Vagina (tissue), 2 donors: Measurements from ENCODE around the gene CLIC6. TPM values are rescaled to one million over a fixed set of nuclear protein-coding genes. Genes with fewer than 3 reads are reported as not detected.

Experiments used
- DNase-seq, 2 donors: peaks; one replicate each; pipeline ENCODE4 v3.0.0-alpha.2; 2017; ENCODE audit errors: extremely low spot score in 2 of 2
- H3K27ac ChIP-seq: fragments of 200-600 bp; sonication (generic); one replicate; pipeline ENCODE4 v1.5.1; 2019
- H3K27me3 ChIP-seq: fragments of 200-600 bp; sonication (generic); one replicate; pipeline ENCODE4 v1.5.1; 2019
- H3K36me3 ChIP-seq, 2 donors: fragments of 200-600 bp; sonication (generic); one replicate each; pipeline ENCODE4 v1.5.1; 2017 to 2019
- H3K4me1 ChIP-seq: fragments of 200-600 bp; sonication (generic); one replicate; pipeline ENCODE4 v1.5.1; 2019
- H3K4me3 ChIP-seq, 2 donors: fragments of 200-600 bp; sonication (generic); 1 replicate in 1 of 2; 2 replicates in 1 of 2; pipeline ENCODE4 v1.5.1; 2016 to 2019
- H3K9me3 ChIP-seq: fragments of 200-600 bp; sonication (generic); one replicate; pipeline ENCODE4 v1.5.1; 2019
- POLR2A ChIP-seq, 2 donors: fragments of 450-650 bp; IDR thresholded peaks; one replicate each; pipeline ENCODE4 v1.6.1; 2017; ENCODE audit warnings: antibody characterized with exemption in 2 of 2, mild to moderate bottlenecking in 2 of 2, moderate library complexity in 2 of 2
- POLR2AphosphoS5 ChIP-seq, 2 donors: sonication (generic); formaldehyde crosslinking; IDR thresholded peaks; one replicate each; pipeline ENCODE4 v1.9.0; 2017; ENCODE audit warnings: antibody characterized with exemption in 2 of 2, mild to moderate bottlenecking in 2 of 2, low read depth in 1 of 2; ENCODE audit not compliant: insufficient read depth in 1 of 2
- intact Hi-C: fragments of 100-400 bp; cut with DNase I; formaldehyde crosslinking; loops from one replicate; pipeline ENCODE4 v1.15.1; 2023
- total RNA-seq: library from RNA; depleted of rRNA; stranded (reverse); fragments of >200 nt; gene quantifications from one replicate; pipeline ENCODE4 v1.2.3, GENCODE V29; 2016
- TF ChIP-seq, protein P1 (sequence below), 3 experiments: fragments of 450-650 bp in 2 of 3; fragments of 200-600 bp in 1 of 3; sonication (generic) in 1 of 3; IDR thresholded peaks; one replicate each; pipeline ENCODE4 v1.5.1; 2017 to 2019; ENCODE audit warnings: antibody characterized with exemption in 3 of 3, mild to moderate bottlenecking in 2 of 3, moderate library complexity in 2 of 3

The CLIC6 gene
- total RNA-seq, 1 donor from 2014 or later = 8.3 TPM

DNA sequence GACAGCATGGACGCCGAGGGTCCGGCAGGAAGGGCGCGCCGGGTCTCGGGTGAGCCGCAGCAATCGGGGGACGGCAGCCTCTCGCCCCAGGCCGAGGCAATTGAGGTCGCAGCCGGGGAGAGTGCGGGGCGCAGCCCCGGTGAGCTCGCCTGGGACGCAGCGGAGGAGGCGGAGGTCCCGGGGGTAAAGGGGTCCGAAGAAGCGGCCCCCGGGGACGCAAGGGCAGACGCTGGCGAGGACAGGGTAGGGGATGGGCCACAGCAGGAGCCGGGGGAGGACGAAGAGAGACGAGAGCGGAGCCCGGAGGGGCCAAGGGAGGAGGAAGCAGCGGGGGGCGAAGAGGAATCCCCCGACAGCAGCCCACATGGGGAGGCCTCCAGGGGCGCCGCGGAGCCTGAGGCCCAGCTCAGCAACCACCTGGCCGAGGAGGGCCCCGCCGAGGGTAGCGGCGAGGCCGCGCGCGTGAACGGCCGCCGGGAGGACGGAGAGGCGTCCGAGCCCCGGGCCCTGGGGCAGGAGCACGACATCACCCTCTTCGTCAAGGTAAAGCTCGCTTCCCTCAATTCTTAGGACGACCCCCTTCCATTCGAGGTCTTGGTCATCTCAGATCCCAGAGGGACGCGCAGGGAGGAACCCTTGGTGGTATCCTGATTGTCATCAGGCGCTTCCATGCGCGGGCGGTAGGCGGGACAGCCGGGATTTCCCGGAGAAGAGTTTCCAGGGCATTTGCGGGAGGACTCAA lies 1.6 kb downstream of the CLIC6 start:
- peaks cover 22% of the 10 kb centered on the region for H3K4me1 ChIP-seq
- H3K36me3 ChIP-seq = no peaks in the 10 kb centered on the region
- H3K27ac ChIP-seq = peak overlapping the region; percentile 76
- intact Hi-C loops = no loop called here
- TF ChIP-seq POLR2A (IDR thresholded peaks at IDR 0.05) (no peak), POLR2AphosphoS5 (IDR thresholded peaks at IDR 0.05; ENCODE audit: insufficient read depth in 1 of 2, low read depth in 1 of 2) (peak in 1 of 2 donors; percentile 25)
- TF ChIP-seq, protein P1, sequence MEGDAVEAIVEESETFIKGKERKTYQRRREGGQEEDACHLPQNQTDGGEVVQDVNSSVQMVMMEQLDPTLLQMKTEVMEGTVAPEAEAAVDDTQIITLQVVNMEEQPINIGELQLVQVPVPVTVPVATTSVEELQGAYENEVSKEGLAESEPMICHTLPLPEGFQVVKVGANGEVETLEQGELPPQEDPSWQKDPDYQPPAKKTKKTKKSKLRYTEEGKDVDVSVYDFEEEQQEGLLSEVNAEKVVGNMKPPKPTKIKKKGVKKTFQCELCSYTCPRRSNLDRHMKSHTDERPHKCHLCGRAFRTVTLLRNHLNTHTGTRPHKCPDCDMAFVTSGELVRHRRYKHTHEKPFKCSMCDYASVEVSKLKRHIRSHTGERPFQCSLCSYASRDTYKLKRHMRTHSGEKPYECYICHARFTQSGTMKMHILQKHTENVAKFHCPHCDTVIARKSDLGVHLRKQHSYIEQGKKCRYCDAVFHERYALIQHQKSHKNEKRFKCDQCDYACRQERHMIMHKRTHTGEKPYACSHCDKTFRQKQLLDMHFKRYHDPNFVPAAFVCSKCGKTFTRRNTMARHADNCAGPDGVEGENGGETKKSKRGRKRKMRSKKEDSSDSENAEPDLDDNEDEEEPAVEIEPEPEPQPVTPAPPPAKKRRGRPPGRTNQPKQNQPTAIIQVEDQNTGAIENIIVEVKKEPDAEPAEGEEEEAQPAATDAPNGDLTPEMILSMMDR (IDR thresholded peaks at IDR 0.05) = no peak
- peaks cover 8% of the 10 kb centered on the region for H3K27me3 ChIP-seq
- peak overlapping the region; percentile 53 to 62 for H3K4me3 ChIP-seq
- no peak for DNase-seq
- H3K9me3 ChIP-seq = no peaks in the 10 kb centered on the region

DNA sequence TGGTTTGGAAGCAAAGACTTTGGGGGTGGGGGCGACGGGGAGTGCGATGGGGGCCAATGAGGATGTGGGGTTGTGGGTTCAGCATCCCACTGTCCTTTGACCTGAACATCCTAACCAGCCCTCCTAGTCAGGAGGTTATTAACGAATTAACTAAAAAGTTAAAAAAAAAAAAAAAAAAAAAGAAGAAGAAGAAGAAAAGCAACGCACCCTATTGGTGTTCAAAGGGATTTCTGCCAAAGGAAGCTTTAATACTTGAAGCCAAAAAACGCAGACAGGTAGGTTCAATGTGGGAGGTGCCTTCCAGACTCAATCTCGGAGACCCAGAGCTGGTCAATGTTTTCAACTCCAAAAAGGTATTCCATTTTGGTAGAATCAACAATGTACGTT lies 2.2 kb downstream of the CLIC6 start:
- H3K9me3 ChIP-seq = no peaks in the 10 kb centered on the region
- TF ChIP-seq, protein P1 (IDR thresholded peaks at IDR 0.05) = no peak
- no peak for TF ChIP-seq POLR2AphosphoS5 (IDR thresholded peaks at IDR 0.05; ENCODE audit: insufficient read depth in 1 of 2, low read depth in 1 of 2)
- TF ChIP-seq POLR2A (IDR thresholded peaks at IDR 0.05) = no peak
- H3K36me3 ChIP-seq = no peaks in the 10 kb centered on the region
- DNase-seq = no peak
- H3K27ac ChIP-seq = peak overlapping the region; percentile 76
- intact Hi-C loops = no loop called here
- peak overlapping the region; percentile 53 to 62 for H3K4me3 ChIP-seq
- peaks cover 8% of the 10 kb centered on the region for H3K27me3 ChIP-seq
- peaks cover 22% of the 10 kb centered on the region for H3K4me1 ChIP-seq

DNA sequence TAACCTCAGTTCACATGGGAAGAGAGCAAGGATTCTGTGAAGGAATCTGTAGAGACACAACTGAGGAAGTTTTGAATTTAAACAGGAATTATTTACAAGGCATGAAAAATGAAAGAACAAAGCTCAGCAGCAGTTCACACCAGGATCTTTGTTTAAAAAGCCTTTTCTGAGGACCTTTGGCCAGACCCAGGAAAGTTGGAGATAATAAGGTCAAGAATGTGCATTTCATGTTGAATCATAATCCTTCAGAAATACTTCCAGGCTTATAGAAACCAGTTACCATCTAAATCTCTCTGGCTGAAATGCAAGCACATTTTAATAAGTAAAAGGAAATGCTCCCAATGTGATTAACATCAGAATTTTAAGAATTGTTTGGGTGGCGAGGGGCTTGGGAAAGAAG lies 2.7 kb downstream of the CLIC6 start:
- no peak overlapping the region for H3K27ac ChIP-seq

DNA sequence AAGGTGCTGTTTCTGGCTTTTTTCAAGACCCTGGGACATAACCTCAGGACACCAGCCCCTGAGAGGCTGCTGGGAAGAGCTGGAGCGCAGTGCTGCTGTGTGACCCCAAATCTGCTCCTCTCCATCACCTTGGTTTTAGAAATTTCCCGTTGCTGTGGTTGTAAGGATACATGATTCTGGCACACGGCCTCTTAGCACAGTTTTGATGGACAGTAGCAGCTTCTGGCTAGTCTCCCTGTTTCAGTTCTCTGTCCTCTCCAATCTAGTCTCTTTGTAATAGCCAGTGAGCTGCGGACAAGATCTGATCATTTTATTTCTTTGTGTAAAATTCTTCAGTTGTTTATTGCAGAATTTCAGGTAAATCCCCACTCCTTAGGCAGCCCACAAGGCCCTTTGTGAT lies 3.1 kb downstream of the CLIC6 start:
- TF ChIP-seq POLR2AphosphoS5 (IDR thresholded peaks at IDR 0.05; ENCODE audit: insufficient read depth in 1 of 2, low read depth in 1 of 2) = no peak
- TF ChIP-seq, protein P1 (IDR thresholded peaks at IDR 0.05) = no peak
- TF ChIP-seq POLR2A (IDR thresholded peaks at IDR 0.05) = no peak
- H3K4me1 ChIP-seq = peaks cover 22% of the 10 kb centered on the region
- DNase-seq = no peak
- H3K27me3 ChIP-seq = peaks cover 8% of the 10 kb centered on the region
- H3K36me3 ChIP-seq = no peaks in the 10 kb centered on the region
- no peak overlapping the region for H3K4me3 ChIP-seq
- no peaks in the 10 kb centered on the region for H3K9me3 ChIP-seq
- H3K27ac ChIP-seq = no peak overlapping the region
- intact Hi-C loops = no loop called here

More for the DNA sequence above, 2.7 kb downstream of the CLIC6 start:
- Histone ChIP-seq H3K27me3 (peaks cover 8% of the 10 kb centered on the region), H3K9me3 (no peaks in the 10 kb centered on the region), H3K4me1 (peaks cover 22% of the 10 kb centered on the region), H3K36me3 (no peaks in the 10 kb centered on the region), H3K4me3 (no peak overlapping the region)
- intact Hi-C loops = no loop called here
- DNase-seq = no peak
- TF ChIP-seq, protein P1 (IDR thresholded peaks at IDR 0.05) = no peak
- TF ChIP-seq POLR2AphosphoS5 (IDR thresholded peaks at IDR 0.05; ENCODE audit: insufficient read depth in 1 of 2, low read depth in 1 of 2) = no peak
- no peak for TF ChIP-seq POLR2A (IDR thresholded peaks at IDR 0.05)

- Histone ChIP-seq H3K27me3 (peaks cover 8% of the 10 kb centered on the region), H3K9me3 (no peaks in the 10 kb centered on the region), H3K4me1 (peaks cover 22% of the 10 kb centered on the region), H3K36me3 (no peaks in the 10 kb centered on the region), H3K27ac (no peak overlapping the region), H3K4me3 (no peak overlapping the region)
- intact Hi-C loops = no loop called here
- TF ChIP-seq, protein P1 (IDR thresholded peaks at IDR 0.05) = no peak
- TF ChIP-seq POLR2AphosphoS5 (IDR thresholded peaks at IDR 0.05; ENCODE audit: insufficient read depth in 1 of 2, low read depth in 1 of 2) (no peak), POLR2A (IDR thresholded peaks at IDR 0.05) (no peak)
- DNase-seq = no peak
These were observed 4.2 kb downstream of the CLIC6 start for GRCh38 chr21:34673006-34673405.
